K562 (cell line): Measurements from ENCODE around the gene HES3. TPM values are rescaled to one million over a fixed set of nuclear protein-coding genes. Genes with fewer than 3 reads are reported as not detected.

Experiments used
- ATF1 ChIP-seq, 2 experiments: fragments of 450-650 bp in 1 of 2; IDR thresholded peaks; 2 replicates each; pipeline ENCODE4 v1.6.1; 2016; ENCODE audit warnings: missing compliant biosample characterization in 1 of 2, missing genetic modification characterization in 1 of 2
- CTBP1 ChIP-seq: fragments of 450-650 bp; IDR thresholded peaks from 2 replicates; pipeline ENCODE4 v1.6.1; 2016; ENCODE audit warnings: borderline replicate concordance
- HMBOX1 ChIP-seq: sonication (generic); IDR thresholded peaks from 2 replicates; pipeline ENCODE4 v1.6.1; 2016
- ID3 ChIP-seq, 2 experiments: fragments of 250-450 bp in 1 of 2; fragments of 450-650 bp in 1 of 2; sonication (Bioruptor Pico) in 1 of 2; IDR thresholded peaks; 2 replicates each; pipeline versions ENCODE4 v1.6.1 to v1.8.0; 2016 to 2021; ENCODE audit warnings: mild to moderate bottlenecking in 2 of 2, moderate library complexity in 2 of 2, missing compliant biosample characterization in 1 of 2, missing genetic modification characterization in 1 of 2
- L3MBTL2 ChIP-seq: fragments of 450-650 bp; IDR thresholded peaks from 2 replicates; pipeline ENCODE4 v1.6.1; 2016; ENCODE audit warnings: mild to moderate bottlenecking, moderate library complexity
- MED1 ChIP-seq: sonication (generic); formaldehyde crosslinking; IDR thresholded peaks from 2 replicates; pipeline ENCODE4 v1.8.1; 2023; ENCODE audit warnings: missing genetic modification reagents, borderline replicate concordance
- OTX1 ChIP-seq: fragments of 450-650 bp; formaldehyde crosslinking; IDR thresholded peaks from 2 replicates; pipeline ENCODE4 v1.4.0; 2022; ENCODE audit warnings: mild to moderate bottlenecking
- PCBP1 ChIP-seq: fragments of 200-400 bp; formaldehyde crosslinking; IDR thresholded peaks from 2 replicates; pipeline ENCODE4 v1.6.1; 2018; ENCODE audit warnings: mild to moderate bottlenecking, low read depth, low read length; ENCODE audit not compliant: poor library complexity, severe bottlenecking
- SRF ChIP-seq, 2 experiments: fragments of 250-450, 450-650 bp in 1 of 2; sonication (Bioruptor Pico) in 1 of 2; sonication (generic) in 1 of 2; formaldehyde crosslinking; IDR thresholded peaks; 2 replicates each; pipeline versions ENCODE4 v1.5.0 to v1.5.1; 2020 to 2022; ENCODE audit warnings: mild to moderate bottlenecking in 1 of 2, missing genetic modification reagents in 1 of 2
- SUPT5H ChIP-seq: fragments of 450-650 bp; IDR thresholded peaks from 2 replicates; pipeline ENCODE4 v1.6.1; 2016
- TRIM25 ChIP-seq: fragments of 450-650 bp; IDR thresholded peaks from 2 replicates; pipeline ENCODE4 v1.7.0; 2016; ENCODE audit warnings: borderline replicate concordance
- ZBTB34 ChIP-seq: fragments of 250-450 bp; sonication (Bioruptor Pico); IDR thresholded peaks from 2 replicates; pipeline ENCODE4 v1.8.0; 2021; ENCODE audit warnings: mild to moderate bottlenecking, moderate library complexity
- ZNF280A ChIP-seq: fragments of 450-650 bp; IDR thresholded peaks from 2 replicates; pipeline ENCODE4 v1.6.1; 2018; ENCODE audit warnings: mild to moderate bottlenecking, low read depth; ENCODE audit not compliant: partially characterized antibody
- ZNF518B ChIP-seq: fragments of 250-450 bp; sonication (Bioruptor Pico); IDR thresholded peaks from 2 replicates; pipeline ENCODE4 v1.5.0; 2021; ENCODE audit warnings: mild to moderate bottlenecking, moderate library complexity
- polyA plus RNA-seq, 8 experiments: library from polyadenylated mRNA; depleted of rRNA in 4 of 8; stranded (reverse) in 5 of 8; unstranded in 3 of 8; fragments of >200 nt; fragmentation: Nextera tagmentation in 2 of 8; fragmentation: Illumina TruSeq in 1 of 8; extraction: Ambion mirVana in 2 of 8; extraction: Trizol in 1 of 8; gene quantifications; 2 replicates each; pipeline versions ENCODE4 v1.2.1 to v1.2.3, GENCODE V29; 2011 to 2014; ENCODE audit warnings: inconsistent platforms in 1 of 8, missing spikeins in 1 of 8
- total RNA-seq, 7 experiments: library from RNA; depleted of rRNA in 6 of 7; stranded (reverse); fragments of >200 nt in 6 of 7; fragmentation: Illumina TruSeq in 2 of 7; extraction: Trizol in 2 of 7; gene quantifications; 2 replicates each; pipeline versions ENCODE4 v1.2.1 to v1.2.3, GENCODE V29; 2011 to 2021; ENCODE audit warnings: low replicate concordance in 1 of 7

Gene HES3
- total and polyA plus RNA-seq, 9 of the 15 experiments (the other 6 are each of a cell fraction or from before 2014, with no cell fraction given), result not detected

GRCh38 chr1:6205849-6206519, 38.0 kb upstream of the HES3 start, which contains the start of gene RNF207 (continued):
- no peak for TF ChIP-seq ZNF280A
- peak; percentile 76 for TF ChIP-seq CTBP1
- TF ChIP-seq MED1 (CRISPR knock-in tag), result no peak
- peak; percentile 72 for TF ChIP-seq PCBP1
- no peak for TF ChIP-seq HMBOX1
- TF ChIP-seq SRF (CRISPR knock-in tag; IDR thresholded peaks at IDR 0.05), result peak in 1 of 2 experiments; percentile 86; a peak in 1 of 4 replicates
- TF ChIP-seq SUPT5H, result peak; percentile 76
- TF ChIP-seq ZBTB34, result no peak
- no peak for TF ChIP-seq ATF1 (CRISPR knock-in tag; IDR thresholded peaks at IDR 0.05)
- no peak for TF ChIP-seq ATF1 (tag; IDR thresholded peaks at IDR 0.05)
- TF ChIP-seq L3MBTL2, result peak; percentile 43; the same call in 1 of the 2 replicates
- TF ChIP-seq ZNF518B (CRISPR knock-in tag), result no peak
- TF ChIP-seq ID3 (CRISPR knock-in tag; IDR thresholded peaks at IDR 0.05), result no peak
- 0 out of 2 replicates have a peak, but pooled peaks have one; percentile 17 for TF ChIP-seq ID3 (tag; IDR thresholded peaks at IDR 0.05)
- TF ChIP-seq OTX1 (CRISPR knock-in tag), result no peak
- TF ChIP-seq TRIM25, result no peak
